Pancreas (tissue), 10 donors: ENCODE results near the gene SPRED1. TPM values are rescaled to one million over a fixed set of nuclear protein-coding genes. Genes with fewer than 3 reads are reported as not detected.
A peak's percentile ranks its signal among the peaks of the same experiment; 100 is the strongest.

Experiments used
- ATAC-seq, 4 donors: fragments of 200-7000 bp; cut with Tn5 transposase; one replicate each; pipeline versions ENCODE4 v1.8.0 to v1.9.1; 2020; ENCODE audit warnings: mild to moderate bottlenecking in 4 of 4, moderate library complexity in 4 of 4
- DNase-seq, 6 donors: peaks; one replicate each; pipeline ENCODE4 v3.0.0-alpha.2; 2020
- FAIRE-seq: peaks from 2 replicates; lab custom pipeline; 2012; peaks lifted over from hg19 to GRCh38; lab: Jason Lieb, UNC
- H3K27ac ChIP-seq, 4 donors: fragments of 200-600 bp; sonication (generic); 1 replicate in 3 of 4; 2 replicates in 1 of 4; pipeline versions ENCODE4 v1.5.0 to v1.8.0; 2020
- H3K27me3 ChIP-seq, 4 donors: fragments of 200-600 bp; one replicate each; pipeline ENCODE4 v1.8.0; 2021
- H3K36me3 ChIP-seq, 3 donors: fragments of 200-600 bp; sonication (generic) in 1 of 3; one replicate each; pipeline versions ENCODE4 v1.5.0 to v1.8.0; 2020 to 2021
- H3K4me1 ChIP-seq, 3 donors: fragments of 200-600 bp; one replicate each; pipeline ENCODE4 v1.8.0; 2021
- H3K4me3 ChIP-seq, 4 donors: fragments of 200-600 bp; sonication (generic) in 2 of 4; one replicate each; pipeline versions ENCODE4 v1.5.0 to v1.8.0; 2020 to 2021
- H3K9me3 ChIP-seq, 4 donors: fragments of 200-600 bp; one replicate each; pipeline ENCODE4 v1.8.0; 2021
- WGBS, 2 donors: extraction: QIAGEN DNeasy Blood & Tissue Kit; methylation state at CpG; one replicate each; pipeline ENCODE4 v1.1.7; 2013; 5-methylcytosine and 5-hydroxymethylcytosine counted together
- intact Hi-C, 3 donors: fragments of 100-400 bp; cut with DNase I; formaldehyde crosslinking; loops; one replicate each; pipeline versions ENCODE4 v1.11.1 to v1.14.2; 2022
- polyA plus RNA-seq, 2 donors: library from polyadenylated mRNA; stranded (reverse); fragments of 200-250 nt; gene quantifications; one replicate each; pipeline ENCODE4 v1.2.3, GENCODE V29; 2013
- total RNA-seq, 6 donors: library from RNA; stranded (reverse); fragmentation: NEBNext Ultra II Directional in 4 of 6; extraction: Animal tissue kit (Norgen Biotek cat#: 25700) in 4 of 6; gene quantifications; one replicate each; pipeline versions ENCODE4 v1.2.1 to v1.2.4, GENCODE V29; 2021 to 2023
- TF ChIP-seq, protein P1 (sequence below), 4 donors: fragments of 200-600 bp; sonication (generic) in 3 of 4; IDR thresholded peaks; one replicate each; pipeline versions ENCODE4 v1.5.0 to v1.8.0; 2021; ENCODE audit warnings: antibody characterized with exemption in 4 of 4
- donor health status: healthy with polysubstance abuse.
- donor health status: DM: no; HTN: no; CAD: no; lungs with moderate emphysema.
- donor health status: DM: no; HTN: no; CAD: no.
- donor health status: control.
- donor health status: control.
- donor health status: Bipolar disorder and iron deficiency.
- donor health status: DM: yes; HTN: yes; CAD: no.
- donor health status: DM: no; HTN: no; CAD: no.
- donor health status: DM: no; HTN: no; CAD: no.
- donor health status: DM: yes; HTN: yes; CAD: no.

SPRED1 gene
- total and polyA plus RNA-seq, 8 donors, result 2.5 to 19.2 (median 6.5) TPM

DNA sequence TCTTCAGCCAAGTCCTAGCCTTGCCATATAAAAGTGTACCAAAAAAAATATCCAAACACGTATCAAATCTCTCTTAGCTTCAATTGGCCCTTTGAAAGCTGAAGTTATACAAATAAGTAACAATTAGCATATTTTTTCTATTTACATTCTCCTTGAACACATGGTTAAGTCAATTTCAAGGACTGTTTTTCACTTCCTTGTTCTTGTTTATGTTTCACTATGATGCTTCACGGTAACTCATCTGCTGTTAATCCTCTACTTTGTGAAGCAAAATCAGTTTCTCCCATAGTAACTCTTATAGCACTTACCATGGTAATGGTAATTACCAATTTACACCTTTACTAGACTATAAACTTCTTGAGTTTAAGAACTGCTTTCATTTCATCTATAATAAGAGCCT lies 10.6 kb upstream of the SPRED1 start:
- Histone ChIP-seq H3K27me3 (no peaks in the 10 kb centered on the region), H3K9me3 (no peaks in the 10 kb centered on the region), H3K4me1 (no peaks in the 10 kb centered on the region), H3K27ac (no peak overlapping the region), H3K4me3 (no peak overlapping the region), H3K36me3 (no peaks in the 10 kb centered on the region)
- intact Hi-C loops, result no loop called here
- 64 to 84% methylated on average over 2 of the region's 2 CpGs for WGBS, 2 donors
- TF ChIP-seq, protein P1, sequence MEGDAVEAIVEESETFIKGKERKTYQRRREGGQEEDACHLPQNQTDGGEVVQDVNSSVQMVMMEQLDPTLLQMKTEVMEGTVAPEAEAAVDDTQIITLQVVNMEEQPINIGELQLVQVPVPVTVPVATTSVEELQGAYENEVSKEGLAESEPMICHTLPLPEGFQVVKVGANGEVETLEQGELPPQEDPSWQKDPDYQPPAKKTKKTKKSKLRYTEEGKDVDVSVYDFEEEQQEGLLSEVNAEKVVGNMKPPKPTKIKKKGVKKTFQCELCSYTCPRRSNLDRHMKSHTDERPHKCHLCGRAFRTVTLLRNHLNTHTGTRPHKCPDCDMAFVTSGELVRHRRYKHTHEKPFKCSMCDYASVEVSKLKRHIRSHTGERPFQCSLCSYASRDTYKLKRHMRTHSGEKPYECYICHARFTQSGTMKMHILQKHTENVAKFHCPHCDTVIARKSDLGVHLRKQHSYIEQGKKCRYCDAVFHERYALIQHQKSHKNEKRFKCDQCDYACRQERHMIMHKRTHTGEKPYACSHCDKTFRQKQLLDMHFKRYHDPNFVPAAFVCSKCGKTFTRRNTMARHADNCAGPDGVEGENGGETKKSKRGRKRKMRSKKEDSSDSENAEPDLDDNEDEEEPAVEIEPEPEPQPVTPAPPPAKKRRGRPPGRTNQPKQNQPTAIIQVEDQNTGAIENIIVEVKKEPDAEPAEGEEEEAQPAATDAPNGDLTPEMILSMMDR (IDR thresholded peaks at IDR 0.05), result no peak
- DNase-seq (no peak), FAIRE-seq (no peak), ATAC-seq (no peak)

DNA sequence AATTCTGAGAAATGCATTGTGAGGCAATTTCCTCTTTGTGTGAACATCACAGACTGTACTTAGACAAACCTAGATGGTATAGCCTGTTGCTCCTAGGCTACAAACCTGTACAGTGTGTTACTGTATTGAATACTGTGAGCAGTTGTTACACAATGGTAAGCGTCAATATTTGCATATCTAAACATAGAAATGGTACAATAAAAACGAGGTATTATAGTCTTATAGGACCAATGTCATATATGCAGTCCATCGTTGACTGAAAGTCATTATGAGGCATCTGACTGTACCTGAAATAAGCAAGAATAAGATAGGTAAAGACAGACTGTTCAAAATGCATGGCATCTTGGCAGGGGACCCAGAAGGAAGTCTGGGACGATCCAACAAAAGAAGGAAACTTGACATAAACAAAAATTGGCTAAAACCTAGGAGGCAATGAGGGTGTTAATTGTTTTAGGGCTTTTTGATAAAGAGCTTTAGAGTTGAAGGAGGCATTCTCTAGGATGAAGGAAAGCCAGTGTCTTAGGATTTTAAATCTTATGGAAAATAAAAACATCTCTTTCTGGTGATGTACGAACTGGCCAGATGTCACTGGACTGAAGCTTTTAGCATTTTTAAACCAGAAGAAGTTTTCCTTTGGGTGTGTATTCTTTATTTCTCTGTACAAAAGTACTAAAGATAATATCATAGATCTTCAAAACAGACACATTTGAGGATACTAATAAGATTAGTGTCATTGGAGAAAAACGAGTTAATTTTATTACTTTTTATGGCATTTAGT lies 9.2 kb upstream of the SPRED1 start:
- Histone ChIP-seq H3K9me3 (no peaks in the 10 kb centered on the region), H3K4me3 (no peak overlapping the region), H3K36me3 (no peaks in the 10 kb centered on the region), H3K27ac (no peak overlapping the region), H3K4me1 (no peaks in the 10 kb centered on the region), H3K27me3 (no peaks in the 10 kb centered on the region)
- DNase-seq (no peak), FAIRE-seq (no peak), ATAC-seq (no peak)
- TF ChIP-seq, protein P1 (IDR thresholded peaks at IDR 0.05), result no peak
- 42 to 55% methylated on average over 6 of the region's 6 CpGs for WGBS, 2 donors
- intact Hi-C loops, result no loop called here

DNA sequence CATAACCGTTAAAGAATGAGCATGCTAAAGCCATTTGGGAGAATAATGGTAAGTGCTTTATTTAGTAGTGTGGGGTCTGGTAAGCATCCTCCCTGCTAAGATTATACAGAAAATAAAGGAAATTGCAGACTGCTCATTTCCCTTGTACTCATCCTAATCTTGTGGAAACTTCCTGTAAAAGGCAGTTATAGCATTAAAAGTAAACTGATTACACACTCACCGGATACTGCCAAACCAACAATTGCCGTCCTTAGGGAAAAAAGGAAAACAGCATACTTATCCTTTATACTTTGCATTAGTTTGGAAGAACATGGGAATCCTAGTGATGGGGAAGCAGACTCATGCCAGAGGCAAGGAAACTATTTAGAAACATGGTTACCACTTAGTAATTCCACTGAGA lies 5.3 kb upstream of the SPRED1 start:
- intact Hi-C loops, result no loop called here
- no peaks in the 10 kb centered on the region for H3K27me3 ChIP-seq
- FAIRE-seq (no peak), ATAC-seq (no peak), DNase-seq (no peak)
- 68 to 82% methylated on average over 3 of the region's 3 CpGs for WGBS, 2 donors
- H3K9me3 ChIP-seq, result no peaks in the 10 kb centered on the region
- H3K36me3 ChIP-seq, result no peaks in the 10 kb centered on the region
- TF ChIP-seq, protein P1 (IDR thresholded peaks at IDR 0.05), result no peak
- no peaks in the 10 kb centered on the region for H3K4me1 ChIP-seq
- no peak overlapping the region for H3K27ac ChIP-seq
- H3K4me3 ChIP-seq, result no peak overlapping the region

DNA sequence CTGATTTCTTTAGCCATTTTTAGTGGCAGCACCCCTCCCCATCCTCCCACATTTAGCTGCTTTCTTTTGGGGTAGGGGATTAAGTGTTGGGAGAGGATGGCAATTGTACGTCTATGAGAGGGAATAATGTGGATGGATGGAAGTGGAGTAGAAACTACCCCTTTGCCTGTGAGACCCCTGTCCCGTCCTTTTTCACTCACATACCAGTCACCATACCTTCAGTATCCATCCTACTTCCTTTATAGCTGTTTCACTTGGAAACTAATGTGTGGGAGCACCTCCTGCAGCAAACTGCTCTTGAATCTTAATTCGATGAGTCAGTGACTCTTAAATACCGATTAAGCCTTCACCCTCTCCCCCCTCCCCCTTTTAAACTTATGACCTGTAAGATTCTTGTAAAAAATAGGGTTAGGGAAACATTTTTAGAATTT lies 730 bp downstream of the SPRED1 start:
- FAIRE-seq, result no peak
- peak in 2 of 4 donors; percentile 14 to 22 for ATAC-seq

More for the DNA sequence above, 730 bp downstream of the SPRED1 start:
- TF ChIP-seq, protein P1 (IDR thresholded peaks at IDR 0.05), result no peak
- 0% methylated on average over 4 of the region's 4 CpGs for WGBS, 2 donors
- intact Hi-C loops, result no loop called here
- Histone ChIP-seq H3K27me3 (no peaks in the 10 kb centered on the region), H3K9me3 (no peaks in the 10 kb centered on the region), H3K4me1 (peaks cover 0 to 7% (median 5%) of the 10 kb centered on the region in 3 donors), H3K36me3 (no peaks in the 10 kb centered on the region), H3K4me3 (peak overlapping the region; percentile 84 to 95 (median 89)), H3K27ac (peak overlapping the region; percentile 85 to 99 (median 93))
- DNase-seq, result peak in 1 of 6 donors; percentile 11
